ENCODE results near the gene DENND1A. TPM values are rescaled to one million over a fixed set of nuclear protein-coding genes. Genes with fewer than 3 reads are reported as not detected.

DENND1A gene
- total RNA-seq, 1 experiment from 2014 or later = 42.5 TPM

DNA sequence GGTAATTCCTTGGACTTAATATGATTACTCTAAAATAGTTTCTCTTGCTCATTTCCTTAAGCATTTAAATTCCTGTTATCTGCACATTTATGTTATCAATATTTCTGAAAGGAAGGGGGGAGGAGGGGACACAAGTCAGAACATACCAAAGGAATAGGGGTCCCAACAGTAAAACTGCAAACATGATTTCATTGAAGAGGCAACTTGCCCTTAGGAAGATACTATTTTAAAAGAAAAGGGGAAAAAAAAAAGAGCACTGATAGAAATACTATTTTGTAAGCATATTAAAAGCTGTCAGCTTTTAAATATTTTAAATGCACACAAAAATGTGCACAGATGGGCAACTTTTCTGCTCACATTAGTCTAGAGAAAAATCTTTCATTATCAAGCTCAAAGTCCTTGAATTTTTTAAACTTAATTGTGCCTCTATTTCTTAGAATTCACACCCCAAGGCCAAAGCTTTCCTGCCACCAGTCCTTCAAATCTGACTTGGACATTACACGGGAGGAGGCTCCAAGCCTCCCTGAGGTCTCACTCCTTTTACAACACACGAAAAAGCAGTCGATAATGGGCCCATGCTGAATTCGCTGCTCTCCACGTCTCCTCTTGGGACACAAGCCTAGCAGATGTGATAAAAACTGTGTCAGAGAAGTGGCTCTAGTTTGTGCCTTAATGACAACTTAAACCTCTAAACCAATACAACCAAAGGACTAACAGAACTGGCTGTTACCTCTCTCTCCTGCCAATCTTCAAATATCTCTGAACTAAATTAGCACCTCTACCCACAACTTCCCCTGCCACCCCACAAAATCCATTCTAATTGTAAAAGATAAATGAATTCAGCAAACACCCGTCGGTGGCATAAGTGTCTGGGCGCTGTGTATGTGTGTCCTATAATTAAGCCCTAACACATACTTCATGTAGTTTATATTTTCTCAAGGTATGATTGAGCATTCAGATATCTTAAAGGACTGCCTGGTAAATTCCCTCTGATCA lies 154.3 kb downstream of the DENND1A start:
- DNase-seq (ENCODE audit: unreplicated experiment) = no peak
- H3K4me1 Mint-ChIP-seq (ENCODE audit: insufficient read depth, unreplicated experiment) = no peaks in the 10 kb centered on the region
- no peak overlapping the region for H3K27ac Mint-ChIP-seq (ENCODE audit: low read depth, unreplicated experiment)
- peaks cover 6% of the 10 kb centered on the region for H3K36me3 Mint-ChIP-seq (ENCODE audit: insufficient read depth, unreplicated experiment)
- intact Hi-C loops (cut with micrococcal nuclease) = no loop called here
- no TSS peak for BruUV-seq (replicated peaks)
- CTCF ChIA-PET = no interaction called here
- no peaks in the 10 kb centered on the region for H3K27me3 Mint-ChIP-seq (ENCODE audit: insufficient read depth, unreplicated experiment)
- POLR2A ChIA-PET = interaction anchor here (0.7 kb wide), 1 partner anchor 14 kb away, joined by 3 read pairs; no protein-coding TSS in a partner anchor
- TF ChIP-seq, protein P1, sequence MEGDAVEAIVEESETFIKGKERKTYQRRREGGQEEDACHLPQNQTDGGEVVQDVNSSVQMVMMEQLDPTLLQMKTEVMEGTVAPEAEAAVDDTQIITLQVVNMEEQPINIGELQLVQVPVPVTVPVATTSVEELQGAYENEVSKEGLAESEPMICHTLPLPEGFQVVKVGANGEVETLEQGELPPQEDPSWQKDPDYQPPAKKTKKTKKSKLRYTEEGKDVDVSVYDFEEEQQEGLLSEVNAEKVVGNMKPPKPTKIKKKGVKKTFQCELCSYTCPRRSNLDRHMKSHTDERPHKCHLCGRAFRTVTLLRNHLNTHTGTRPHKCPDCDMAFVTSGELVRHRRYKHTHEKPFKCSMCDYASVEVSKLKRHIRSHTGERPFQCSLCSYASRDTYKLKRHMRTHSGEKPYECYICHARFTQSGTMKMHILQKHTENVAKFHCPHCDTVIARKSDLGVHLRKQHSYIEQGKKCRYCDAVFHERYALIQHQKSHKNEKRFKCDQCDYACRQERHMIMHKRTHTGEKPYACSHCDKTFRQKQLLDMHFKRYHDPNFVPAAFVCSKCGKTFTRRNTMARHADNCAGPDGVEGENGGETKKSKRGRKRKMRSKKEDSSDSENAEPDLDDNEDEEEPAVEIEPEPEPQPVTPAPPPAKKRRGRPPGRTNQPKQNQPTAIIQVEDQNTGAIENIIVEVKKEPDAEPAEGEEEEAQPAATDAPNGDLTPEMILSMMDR (IDR thresholded peaks at IDR 0.05; ENCODE audit: unreplicated experiment) = no peak
- H3K4me3 Mint-ChIP-seq (ENCODE audit: unreplicated experiment) = no peak overlapping the region
- no peaks in the 10 kb centered on the region for H3K9me3 Mint-ChIP-seq (ENCODE audit: unreplicated experiment)

DNA sequence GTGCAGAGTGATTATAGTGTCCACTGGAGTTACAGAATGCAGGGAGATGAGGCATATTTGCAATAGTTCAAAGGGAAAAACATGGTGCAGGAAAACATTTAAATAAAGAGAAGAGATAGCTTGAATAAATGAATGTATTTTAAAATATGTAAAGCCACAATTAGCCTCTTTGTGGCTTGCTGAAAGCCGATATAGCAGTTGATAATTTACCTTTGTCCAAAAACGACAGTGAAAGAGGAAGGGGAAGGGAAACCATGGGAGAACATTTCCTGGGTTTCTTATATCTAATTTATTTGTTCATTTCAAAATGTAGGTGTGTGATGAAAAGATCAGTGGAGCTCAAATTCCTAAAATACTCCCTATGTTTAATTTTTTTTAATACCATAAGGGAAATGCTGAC lies 156.1 kb downstream of the DENND1A start:
- CTCF ChIA-PET = interaction anchor here (1.7 kb wide), 1 partner anchor 15 kb away, joined by 3 read pairs; no protein-coding TSS in a partner anchor
- POLR2A ChIA-PET = interaction anchor here (0.6 to 1.0 kb wide), 3 partner anchors 12 to 28 kb away, joined by 3 to 4 read pairs (median 3); no protein-coding TSS in a partner anchor
- no peak overlapping the region for H3K4me3 Mint-ChIP-seq (ENCODE audit: unreplicated experiment)

DNA sequence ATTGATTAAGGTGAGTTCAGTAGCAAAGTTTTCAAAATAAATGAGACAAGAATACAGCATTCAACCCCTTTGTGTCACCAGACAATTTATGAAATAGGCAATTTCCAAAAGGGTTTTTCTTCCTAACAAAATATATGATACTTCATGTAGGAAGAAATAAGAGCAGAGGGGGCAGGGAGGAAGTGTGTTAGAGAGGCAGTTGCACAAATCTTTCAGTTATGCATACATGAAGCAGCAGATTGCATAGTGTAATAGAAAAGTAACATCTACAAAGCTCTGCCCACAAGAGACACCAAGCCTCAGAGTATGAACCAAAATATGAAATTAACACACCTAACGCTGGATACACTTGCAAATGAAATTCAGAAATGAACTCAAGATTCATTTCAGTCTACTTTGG lies 157.0 kb downstream of the DENND1A start:
- H3K36me3 Mint-ChIP-seq (ENCODE audit: insufficient read depth, unreplicated experiment) = no peaks in the 10 kb centered on the region
- no peak for DNase-seq (ENCODE audit: unreplicated experiment)
- no peak overlapping the region for H3K27ac Mint-ChIP-seq (ENCODE audit: low read depth, unreplicated experiment)
- no peaks in the 10 kb centered on the region for H3K4me1 Mint-ChIP-seq (ENCODE audit: insufficient read depth, unreplicated experiment)
- TF ChIP-seq, protein P1 (IDR thresholded peaks at IDR 0.05; ENCODE audit: unreplicated experiment) = no peak
- ChIA-PET CTCF (interaction anchor here (1.3 to 1.7 kb wide), 2 partner anchors 9 to 14 kb away, joined by 3 to 4 read pairs; no protein-coding TSS in a partner anchor), POLR2A (interaction anchor here (0.6 kb wide), 1 partner anchor 312 kb away, joined by 3 read pairs; no protein-coding TSS in a partner anchor)
- H3K9me3 Mint-ChIP-seq (ENCODE audit: unreplicated experiment) = no peaks in the 10 kb centered on the region
- intact Hi-C loops (cut with micrococcal nuclease) = no loop called here
- H3K27me3 Mint-ChIP-seq (ENCODE audit: insufficient read depth, unreplicated experiment) = no peaks in the 10 kb centered on the region
- BruUV-seq (replicated peaks) = no TSS peak
- no peak overlapping the region for H3K4me3 Mint-ChIP-seq (ENCODE audit: unreplicated experiment)

More for the DNA sequence above, 156.1 kb downstream of the DENND1A start:
- Mint-ChIP-seq H3K27ac (ENCODE audit: low read depth, unreplicated experiment) (no peak overlapping the region), H3K27me3 (ENCODE audit: insufficient read depth, unreplicated experiment) (no peaks in the 10 kb centered on the region), H3K4me1 (ENCODE audit: insufficient read depth, unreplicated experiment) (no peaks in the 10 kb centered on the region), H3K9me3 (ENCODE audit: unreplicated experiment) (no peaks in the 10 kb centered on the region), H3K36me3 (ENCODE audit: insufficient read depth, unreplicated experiment) (no peaks in the 10 kb centered on the region)
- intact Hi-C loops (cut with micrococcal nuclease) = no loop called here
- no TSS peak for BruUV-seq (replicated peaks)
- DNase-seq (ENCODE audit: unreplicated experiment) = no peak
- TF ChIP-seq, protein P1 (IDR thresholded peaks at IDR 0.05; ENCODE audit: unreplicated experiment) = no peak

DNA sequence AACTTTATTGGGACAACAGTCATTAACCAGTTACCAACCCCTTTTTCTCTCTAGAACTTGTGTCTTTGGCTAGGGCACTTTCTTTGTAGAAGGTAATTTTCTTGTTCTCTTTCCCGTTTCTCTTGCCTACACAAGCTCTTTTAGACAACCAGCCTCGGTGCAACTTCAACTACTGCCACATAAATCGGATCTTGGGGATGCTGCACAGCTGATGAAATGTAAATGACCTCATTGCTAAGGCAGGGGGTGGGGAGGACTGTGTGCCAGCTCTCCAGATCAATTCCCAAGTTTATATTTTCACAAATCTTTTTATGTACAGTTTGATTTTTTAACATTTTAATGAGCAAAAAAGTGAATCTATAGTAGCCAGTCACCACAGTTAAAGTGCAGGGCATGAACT lies 157.6 kb downstream of the DENND1A start:
- CTCF ChIA-PET = interaction anchor here (1.3 to 1.7 kb wide), 2 partner anchors 10 to 14 kb away, joined by 3 to 4 read pairs; no protein-coding TSS in a partner anchor
- no peaks in the 10 kb centered on the region for H3K36me3 Mint-ChIP-seq (ENCODE audit: insufficient read depth, unreplicated experiment)
- POLR2A ChIA-PET = interaction anchor here (0.7 kb wide), 1 partner anchor 370 kb away, joined by 3 read pairs; no protein-coding TSS in a partner anchor
- intact Hi-C loops (cut with micrococcal nuclease) = no loop called here
- no peak for DNase-seq (ENCODE audit: unreplicated experiment)
- TF ChIP-seq, protein P1 (IDR thresholded peaks at IDR 0.05; ENCODE audit: unreplicated experiment) = no peak
- H3K4me3 Mint-ChIP-seq (ENCODE audit: unreplicated experiment) = no peak overlapping the region
- no peak overlapping the region for H3K27ac Mint-ChIP-seq (ENCODE audit: low read depth, unreplicated experiment)
- no peaks in the 10 kb centered on the region for H3K4me1 Mint-ChIP-seq (ENCODE audit: insufficient read depth, unreplicated experiment)
- no TSS peak for BruUV-seq (replicated peaks)
- H3K9me3 Mint-ChIP-seq (ENCODE audit: unreplicated experiment) = no peaks in the 10 kb centered on the region
- no peaks in the 10 kb centered on the region for H3K27me3 Mint-ChIP-seq (ENCODE audit: insufficient read depth, unreplicated experiment)
